GM12891 (cell line): ENCODE measurements around the gene WDR4.

Experiments
- POLR2A ChIP-seq: IDR thresholded peaks from 2 replicates; pipeline ENCODE4 v1.6.1; 2011; ENCODE audit warnings: low read depth, low read length, control low read depth
- POLR2AphosphoS5 ChIP-seq: IDR thresholded peaks from 2 replicates; pipeline ENCODE4 v1.6.1; 2011; ENCODE audit warnings: low read depth, low read length, control low read depth
- TAF1 ChIP-seq: IDR thresholded peaks from 2 replicates; pipeline ENCODE4 v1.6.1; 2011; ENCODE audit warnings: low read depth, low read length, control low read depth

GRCh38 chr21:42807938-42808613 is 71.3 kb downstream of the WDR4 start:
- TF ChIP-seq POLR2A: no peak
- no peak for TF ChIP-seq POLR2AphosphoS5
- no peak for TF ChIP-seq TAF1
